Stimulated activated CD4-positive, alpha-beta T cell treated with anti-CD3 and anti-CD28 coated beads, TNF-alpha, amount 100 ng/mL, for 24 hours (primary cell): Measurements from ENCODE around the gene POLR3A.

Experiments
- DNase-seq, 3 experiments: peaks; one replicate each; pipeline ENCODE4 v3.0.0-alpha.2; 2020; ENCODE audit warnings: low read depth in 3 of 3

Gene POLR3A

GRCh38 chr10:77944519-77944918, 84.8 kb downstream of the POLR3A start:
- no peak for DNase-seq

- no peak for DNase-seq
Measured at GRCh38 chr10:77943121-77943901, 86.0 kb downstream of the POLR3A start.

- no peak for DNase-seq
Measured at GRCh38 chr10:77941790-77942189, 87.5 kb downstream of the POLR3A start.

GRCh38 chr10:77940627-77941026, 88.7 kb downstream of the POLR3A start:
- no peak for DNase-seq

- no peak for DNase-seq
Measured at GRCh38 chr10:77940225-77940624, 89.1 kb downstream of the POLR3A start.

GRCh38 chr10:77939561-77940001, 89.7 kb downstream of the POLR3A start:
- no peak for DNase-seq

- no peak for DNase-seq
Measured at GRCh38 chr10:77936697-77937567, 92.4 kb downstream of the POLR3A start.

- no peak for DNase-seq
Measured at GRCh38 chr10:77932016-77932715, 97.1 kb downstream of the POLR3A start.

GRCh38 chr10:77927402-77928246, 101.7 kb downstream of the POLR3A start:
- no peak for DNase-seq

GRCh38 chr10:77926566-77927401, 102.5 kb downstream of the POLR3A start, which contains the start of gene DLG5:
TSS of gene DLG5 (minus strand) at chr10:77926755. CDS start at chr10:77926520, 235 bp downstream.
- peak in 1 of 3 experiments; percentile 42 for DNase-seq

- peak in 1 of 3 experiments; percentile 32 for DNase-seq
Measured at GRCh38 chr10:77925795-77926565, 103.3 kb downstream of the POLR3A start.

GRCh38 chr10:77925410-77925794, 103.9 kb downstream of the POLR3A start:
- DNase-seq, result no peak

GRCh38 chr10:77922566-77923179, 106.6 kb downstream of the POLR3A start:
- DNase-seq, result no peak

GRCh38 chr10:77922055-77922454, 107.3 kb downstream of the POLR3A start:
- DNase-seq, result no peak

GRCh38 chr10:77921395-77921794, 107.9 kb downstream of the POLR3A start:
- DNase-seq, result no peak

- no peak for DNase-seq
Measured at GRCh38 chr10:77920495-77920894, 108.8 kb downstream of the POLR3A start.

- no peak for DNase-seq
Measured at GRCh38 chr10:77919713-77920108, 109.6 kb downstream of the POLR3A start.
